ENCODE measurements around the gene INPP4A. TPM values are rescaled to one million over a fixed set of nuclear protein-coding genes. Genes with fewer than 3 reads are reported as not detected.

Gene INPP4A
- total RNA-seq, 6 donors from 2014 or later: 23.3 to 93.2 (median 36.5) TPM

DNA sequence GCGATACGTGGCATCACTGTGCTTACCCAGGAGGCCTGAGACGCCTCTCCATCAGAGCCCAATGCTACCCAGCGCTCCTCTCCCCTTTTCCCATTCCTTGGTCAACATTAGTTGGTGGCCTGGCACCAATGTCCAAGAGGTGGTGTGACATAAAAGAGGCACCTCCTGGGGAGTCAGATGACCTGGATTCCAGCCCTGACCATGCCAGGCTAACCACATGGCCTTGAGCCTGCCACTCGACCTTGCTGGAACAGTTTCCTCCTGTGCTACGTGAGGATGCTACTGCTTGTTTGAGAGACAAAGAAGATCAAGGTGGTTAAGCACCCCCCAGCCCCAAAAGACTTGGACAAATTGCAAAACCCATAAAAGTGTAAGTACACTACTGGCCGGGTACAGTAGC, 76.6 kb downstream of the INPP4A start:
- Histone ChIP-seq H3K9me3 (no peaks in the 10 kb centered on the region), H3K36me3 (peaks cover 0 to 20% (median 2%) of the 10 kb centered on the region in 4 donors), H3K27ac (no peak overlapping the region), H3K27me3 (no peaks in the 10 kb centered on the region), H3K4me3 (no peak overlapping the region), H3K4me1 (peaks cover 0 to 19% (median 3%) of the 10 kb centered on the region in 4 donors)
- TF ChIP-seq EP300 (IDR thresholded peaks at IDR 0.05): no peak
- TF ChIP-seq, protein P1, sequence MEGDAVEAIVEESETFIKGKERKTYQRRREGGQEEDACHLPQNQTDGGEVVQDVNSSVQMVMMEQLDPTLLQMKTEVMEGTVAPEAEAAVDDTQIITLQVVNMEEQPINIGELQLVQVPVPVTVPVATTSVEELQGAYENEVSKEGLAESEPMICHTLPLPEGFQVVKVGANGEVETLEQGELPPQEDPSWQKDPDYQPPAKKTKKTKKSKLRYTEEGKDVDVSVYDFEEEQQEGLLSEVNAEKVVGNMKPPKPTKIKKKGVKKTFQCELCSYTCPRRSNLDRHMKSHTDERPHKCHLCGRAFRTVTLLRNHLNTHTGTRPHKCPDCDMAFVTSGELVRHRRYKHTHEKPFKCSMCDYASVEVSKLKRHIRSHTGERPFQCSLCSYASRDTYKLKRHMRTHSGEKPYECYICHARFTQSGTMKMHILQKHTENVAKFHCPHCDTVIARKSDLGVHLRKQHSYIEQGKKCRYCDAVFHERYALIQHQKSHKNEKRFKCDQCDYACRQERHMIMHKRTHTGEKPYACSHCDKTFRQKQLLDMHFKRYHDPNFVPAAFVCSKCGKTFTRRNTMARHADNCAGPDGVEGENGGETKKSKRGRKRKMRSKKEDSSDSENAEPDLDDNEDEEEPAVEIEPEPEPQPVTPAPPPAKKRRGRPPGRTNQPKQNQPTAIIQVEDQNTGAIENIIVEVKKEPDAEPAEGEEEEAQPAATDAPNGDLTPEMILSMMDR (IDR thresholded peaks at IDR 0.05): no peak
- no peak for TF ChIP-seq POLR2A (IDR thresholded peaks at IDR 0.05)
- no peak for TF ChIP-seq POLR2AphosphoS5 (IDR thresholded peaks at IDR 0.05)
- 85 to 91% methylated on average over 7 of the region's 7 CpGs for WGBS, 2 donors
- no peak for DNase-seq
- ATAC-seq (ENCODE audit: low FRiP score in 2 of 2): no peak

DNA sequence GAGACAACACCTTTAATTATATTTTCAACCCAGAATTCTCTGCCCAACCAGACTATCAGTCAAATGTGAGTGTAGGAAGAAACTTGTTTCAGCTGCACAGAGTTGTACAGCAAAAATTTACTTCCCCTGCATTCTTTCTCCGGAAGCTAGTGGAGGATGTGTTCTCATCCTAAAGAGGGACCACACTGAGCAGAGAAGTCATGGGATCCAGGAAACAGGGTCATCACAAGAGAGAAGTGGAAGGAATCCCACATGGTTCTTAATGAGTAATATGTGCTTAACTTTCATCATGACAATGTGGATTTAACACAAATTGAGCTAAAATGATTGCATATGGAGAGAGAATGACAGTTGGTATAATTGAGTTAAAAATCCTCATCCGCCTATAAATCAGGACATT, 78.2 kb downstream of the INPP4A start:
- H3K4me1 ChIP-seq: peaks cover 0 to 9% (median 2%) of the 10 kb centered on the region in 4 donors
- TF ChIP-seq POLR2A (IDR thresholded peaks at IDR 0.05): no peak
- TF ChIP-seq, protein P1 (IDR thresholded peaks at IDR 0.05): no peak
- TF ChIP-seq POLR2AphosphoS5 (IDR thresholded peaks at IDR 0.05): no peak
- TF ChIP-seq EP300 (IDR thresholded peaks at IDR 0.05): no peak
- H3K27me3 ChIP-seq: no peaks in the 10 kb centered on the region
- no peak overlapping the region for H3K4me3 ChIP-seq
- no peak overlapping the region for H3K27ac ChIP-seq
- no peak for DNase-seq
- WGBS, 2 donors: 89% methylated on average over 2 of the region's 2 CpGs
- peaks cover 0 to 20% (median 2%) of the 10 kb centered on the region in 4 donors for H3K36me3 ChIP-seq
- ATAC-seq (ENCODE audit: low FRiP score in 2 of 2): peak in 1 of 2 donors; percentile 69
- H3K9me3 ChIP-seq: no peaks in the 10 kb centered on the region

DNA sequence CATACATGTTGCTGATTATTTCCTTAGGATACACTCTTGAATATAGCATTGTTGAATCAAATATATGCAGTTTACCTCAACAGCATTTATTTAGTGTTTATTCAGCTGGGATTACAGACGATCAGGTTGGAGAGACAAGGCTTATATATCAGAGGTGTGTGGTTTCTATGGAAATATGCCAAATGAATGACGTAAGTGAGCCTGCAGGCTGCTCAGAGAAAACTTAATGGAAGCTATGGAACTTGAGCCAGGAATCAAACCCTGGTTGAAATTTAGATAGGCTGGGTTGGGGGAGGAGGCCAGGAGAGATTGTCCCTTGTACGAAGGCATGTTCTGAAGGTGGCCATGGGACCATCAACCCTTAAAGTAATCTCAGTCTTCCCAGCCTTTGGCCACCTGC, 79.5 kb downstream of the INPP4A start:
- H3K36me3 ChIP-seq: peaks cover 0 to 20% (median 2%) of the 10 kb centered on the region in 4 donors
- H3K27ac ChIP-seq: no peak overlapping the region
- H3K4me3 ChIP-seq: no peak overlapping the region
- no peaks in the 10 kb centered on the region for H3K27me3 ChIP-seq
- no peak for DNase-seq
- no peaks in the 10 kb centered on the region for H3K9me3 ChIP-seq
- 82 to 84% methylated on average over 3 of the region's 3 CpGs for WGBS, 2 donors
- TF ChIP-seq, protein P1 (IDR thresholded peaks at IDR 0.05): no peak
- TF ChIP-seq EP300 (IDR thresholded peaks at IDR 0.05): no peak
- no peak for TF ChIP-seq POLR2AphosphoS5 (IDR thresholded peaks at IDR 0.05)
- no peak for TF ChIP-seq POLR2A (IDR thresholded peaks at IDR 0.05)
- no peaks in the 10 kb centered on the region for H3K4me1 ChIP-seq
- ATAC-seq (ENCODE audit: low FRiP score in 2 of 2): no peak

DNA sequence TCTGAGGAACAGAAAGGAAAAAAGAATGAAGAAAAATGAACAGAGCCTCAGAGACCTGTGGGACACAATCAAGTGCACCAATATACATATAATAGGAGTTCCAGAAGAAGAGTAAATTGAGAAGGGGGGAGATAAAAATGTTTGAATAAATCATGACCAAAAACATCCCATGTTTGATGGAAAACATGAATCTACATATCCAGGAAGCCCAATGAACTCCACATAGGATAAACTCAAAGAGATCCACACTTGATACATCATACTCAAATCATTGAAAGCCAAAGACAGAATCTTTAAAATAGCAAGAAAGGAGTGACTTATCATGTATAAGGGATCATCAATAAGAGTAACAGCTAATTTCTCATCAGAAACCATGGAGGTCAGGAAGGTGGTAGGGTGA, 83.7 kb downstream of the INPP4A start:
- Histone ChIP-seq H3K4me3 (no peak overlapping the region), H3K36me3 (peaks cover 0 to under 1% (median 0%) of the 10 kb centered on the region in 4 donors), H3K4me1 (no peaks in the 10 kb centered on the region), H3K27me3 (no peaks in the 10 kb centered on the region), H3K27ac (no peak overlapping the region), H3K9me3 (no peaks in the 10 kb centered on the region)
- no peak for DNase-seq
- no peak for TF ChIP-seq EP300 (IDR thresholded peaks at IDR 0.05)
- no peak for ATAC-seq (ENCODE audit: low FRiP score in 2 of 2)

DNA sequence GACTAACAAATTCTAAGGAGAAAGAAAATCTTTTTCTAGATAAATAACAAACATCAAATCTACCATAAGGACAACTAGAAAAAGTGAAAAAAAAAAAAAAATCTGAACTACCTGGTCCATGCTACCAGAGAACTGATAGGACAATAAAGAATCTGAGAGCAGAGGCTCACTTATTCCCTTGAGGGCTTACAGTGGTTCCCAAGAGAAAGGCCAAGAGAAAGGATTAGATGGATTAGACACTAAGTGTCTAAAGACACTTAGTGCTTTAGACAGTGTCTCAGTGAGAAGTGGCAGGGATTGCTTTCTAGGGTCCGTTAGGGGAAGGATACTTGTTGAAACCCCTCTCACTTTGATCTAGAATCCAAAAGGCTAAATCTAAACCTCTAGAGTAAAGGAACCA, 85.5 kb downstream of the INPP4A start:
- Histone ChIP-seq H3K4me3 (no peak overlapping the region), H3K9me3 (no peaks in the 10 kb centered on the region), H3K36me3 (peaks cover 0 to 10% (median 0%) of the 10 kb centered on the region in 4 donors), H3K4me1 (no peaks in the 10 kb centered on the region), H3K27ac (no peak overlapping the region), H3K27me3 (no peaks in the 10 kb centered on the region)
- TF ChIP-seq, protein P1 (IDR thresholded peaks at IDR 0.05): no peak
- no peak for TF ChIP-seq EP300 (IDR thresholded peaks at IDR 0.05)
- no peak for TF ChIP-seq POLR2A (IDR thresholded peaks at IDR 0.05)
- no peak for TF ChIP-seq POLR2AphosphoS5 (IDR thresholded peaks at IDR 0.05)
- WGBS, 2 donors: 75 to 93% methylated on average over 1 of the region's 1 CpG
- ATAC-seq (ENCODE audit: low FRiP score in 2 of 2) (no peak), DNase-seq (no peak)

Measured in upper lobe of left lung (tissue), 6 donors.